HepG2 (cell line): ENCODE data around the gene CLRN3. TPM values are rescaled to one million over a fixed set of nuclear protein-coding genes. Genes with fewer than 3 reads are reported as not detected.

Experiments
- ELF3 ChIP-seq: IDR thresholded peaks from 2 replicates; pipeline ENCODE4 v1.6.1; 2016; ENCODE audit warnings: missing genetic modification reagents, missing compliant biosample characterization
- HES4 ChIP-seq: sonication (generic); formaldehyde crosslinking; IDR thresholded peaks from 2 replicates; pipeline ENCODE4 v1.9.0; 2021; ENCODE audit warnings: mild to moderate bottlenecking, missing genetic modification reagents, borderline replicate concordance
- HMG20B ChIP-seq: conservative IDR thresholded peaks from 2 replicates; pipeline ENCODE4 v1.6.1; 2016; ENCODE audit warnings: missing genetic modification reagents, missing compliant biosample characterization
- HNRNPL ChIP-seq: fragments of 200-400 bp; formaldehyde crosslinking; IDR thresholded peaks from 2 replicates; pipeline ENCODE4 v1.6.1; 2017; ENCODE audit warnings: mild to moderate bottlenecking, low read depth, low read length
- HOXA9 ChIP-seq: sonication (generic); formaldehyde crosslinking; IDR thresholded peaks from 2 replicates; pipeline ENCODE4 v1.8.1; 2022; ENCODE audit warnings: missing genetic modification reagents, mild to moderate bottlenecking, moderate library complexity, borderline replicate concordance
- KLF6 ChIP-seq: IDR thresholded peaks from 2 replicates; pipeline ENCODE4 v1.8.0; 2016; ENCODE audit warnings: missing biosample characterization, missing genetic modification reagents
- MTF1 ChIP-seq: sonication (generic); formaldehyde crosslinking; IDR thresholded peaks from 2 replicates; pipeline ENCODE4 v1.5.0; 2020; ENCODE audit warnings: missing genetic modification reagents
- RBM22 ChIP-seq: fragments of 200-400 bp; formaldehyde crosslinking; optimal IDR thresholded peaks from 2 replicates; pipeline ENCODE3; 2017; ENCODE audit warnings: mild to moderate bottlenecking, low read length, moderate library complexity
- ZFP41 ChIP-seq: sonication (generic); formaldehyde crosslinking; IDR thresholded peaks from 2 replicates; pipeline ENCODE4 v1.4.0; 2020; ENCODE audit warnings: mild to moderate bottlenecking, missing genetic modification reagents, borderline replicate concordance
- ZNF225 ChIP-seq: sonication (generic); formaldehyde crosslinking; IDR thresholded peaks from 2 replicates; pipeline ENCODE4 v1.4.0; 2020; ENCODE audit warnings: mild to moderate bottlenecking, missing genetic modification reagents
- ZNF230 ChIP-seq: sonication (generic); formaldehyde crosslinking; IDR thresholded peaks from 2 replicates; pipeline ENCODE4 v1.4.0; 2020; ENCODE audit warnings: mild to moderate bottlenecking, missing genetic modification reagents
- ZNF232 ChIP-seq: sonication (generic); formaldehyde crosslinking; IDR thresholded peaks from 2 replicates; pipeline ENCODE4 v1.4.0; 2020; ENCODE audit warnings: missing genetic modification reagents, borderline replicate concordance
- polyA plus RNA-seq, 8 experiments: library from polyadenylated mRNA; depleted of rRNA in 3 of 8; stranded (reverse) in 7 of 8; unstranded in 1 of 8; fragments of >200 nt; fragmentation: Illumina TruSeq in 4 of 8; extraction: Trizol in 4 of 8; gene quantifications; 2 replicates each; pipeline versions ENCODE4 v1.2.1 to v1.2.3, GENCODE V29; 2011 to 2016; ENCODE audit warnings: low read depth in 4 of 8, missing spikeins in 1 of 8, mixed read lengths in 1 of 8; ENCODE audit not compliant: insufficient read depth in 1 of 8
- total RNA-seq, 5 experiments: library from RNA; depleted of rRNA; stranded (reverse); fragments of >200 nt; fragmentation: Illumina TruSeq; extraction: Trizol; gene quantifications; 2 replicates each; pipeline ENCODE4 v1.2.3, GENCODE V29; 2016; ENCODE audit warnings: low read depth in 1 of 5
- TF ChIP-seq, protein P1 (sequence below), 2 experiments: sonication (generic) in 1 of 2; formaldehyde crosslinking in 1 of 2; IDR thresholded peaks; 2 replicates each; pipeline versions ENCODE4 v1.6.1 to v1.9.0; 2014 to 2022; ENCODE audit warnings: antibody characterized with exemption in 1 of 2, borderline replicate concordance in 1 of 2, inconsistent platforms in 1 of 2, low read depth in 1 of 2, missing genetic modification reagents in 1 of 2
- TF ChIP-seq, protein P2 (sequence below): sonication (generic); formaldehyde crosslinking; IDR thresholded peaks from 2 replicates; pipeline ENCODE4 v1.8.1; 2023; ENCODE audit warnings: missing genetic modification reagents, mild to moderate bottlenecking, borderline replicate concordance
- TF ChIP-seq, protein P3 (sequence below): sonication (generic); formaldehyde crosslinking; IDR thresholded peaks from 2 replicates; pipeline ENCODE4 v1.5.0; 2020; ENCODE audit warnings: missing genetic modification reagents
- TF ChIP-seq, protein P4 (sequence below): sonication (generic); formaldehyde crosslinking; IDR thresholded peaks from 2 replicates; pipeline ENCODE4 v1.5.0; 2020; ENCODE audit warnings: missing genetic modification reagents

CLRN3 gene
- total and polyA plus RNA-seq, 2 of the 13 experiments (the other 11 are each of a cell fraction or from before 2014, with no cell fraction given): not detected

DNA sequence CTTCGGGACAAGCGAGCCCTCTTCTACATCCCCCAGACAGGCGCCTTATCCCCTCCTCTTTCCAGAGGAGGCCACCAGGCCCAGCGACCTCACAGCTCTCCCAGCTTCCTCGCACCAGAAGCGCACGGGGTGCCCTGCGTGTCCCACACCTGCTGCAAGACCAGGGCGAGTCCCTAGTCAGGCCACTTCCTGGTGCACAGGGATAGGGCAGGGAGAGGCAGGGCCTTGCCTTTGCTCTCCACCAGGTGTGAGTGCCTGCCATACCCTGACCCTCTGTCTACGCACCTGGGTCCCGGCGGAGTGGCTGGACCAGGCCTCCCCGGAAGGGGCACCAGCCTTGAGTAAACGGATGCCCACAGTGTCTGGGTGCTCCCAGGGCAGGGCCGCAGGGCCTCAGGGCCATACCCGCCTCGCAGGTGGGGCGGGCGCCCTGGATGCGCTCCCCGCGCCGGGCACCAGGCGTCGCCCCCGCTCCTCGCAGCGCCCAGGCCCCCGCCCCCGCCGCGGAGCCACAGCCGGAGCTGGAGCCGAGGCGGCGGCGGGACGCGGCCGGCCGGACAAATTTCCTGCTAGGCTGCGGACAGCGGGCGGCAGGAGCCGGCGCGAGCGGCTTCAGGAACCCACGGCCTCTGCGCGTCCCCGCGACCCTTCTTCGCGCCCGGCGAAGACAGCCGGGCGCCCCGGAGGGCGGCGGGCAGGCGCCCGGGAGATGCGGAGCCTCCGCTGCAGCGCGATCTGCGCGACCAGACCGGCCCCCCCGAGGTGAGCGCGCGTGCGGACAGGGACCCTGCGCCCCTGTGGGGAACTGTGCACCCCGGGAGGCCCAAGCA lies 14.0 kb upstream of the CLRN3 start, which contains the start of gene PTPRE (continued):
- TF ChIP-seq, protein P1, sequence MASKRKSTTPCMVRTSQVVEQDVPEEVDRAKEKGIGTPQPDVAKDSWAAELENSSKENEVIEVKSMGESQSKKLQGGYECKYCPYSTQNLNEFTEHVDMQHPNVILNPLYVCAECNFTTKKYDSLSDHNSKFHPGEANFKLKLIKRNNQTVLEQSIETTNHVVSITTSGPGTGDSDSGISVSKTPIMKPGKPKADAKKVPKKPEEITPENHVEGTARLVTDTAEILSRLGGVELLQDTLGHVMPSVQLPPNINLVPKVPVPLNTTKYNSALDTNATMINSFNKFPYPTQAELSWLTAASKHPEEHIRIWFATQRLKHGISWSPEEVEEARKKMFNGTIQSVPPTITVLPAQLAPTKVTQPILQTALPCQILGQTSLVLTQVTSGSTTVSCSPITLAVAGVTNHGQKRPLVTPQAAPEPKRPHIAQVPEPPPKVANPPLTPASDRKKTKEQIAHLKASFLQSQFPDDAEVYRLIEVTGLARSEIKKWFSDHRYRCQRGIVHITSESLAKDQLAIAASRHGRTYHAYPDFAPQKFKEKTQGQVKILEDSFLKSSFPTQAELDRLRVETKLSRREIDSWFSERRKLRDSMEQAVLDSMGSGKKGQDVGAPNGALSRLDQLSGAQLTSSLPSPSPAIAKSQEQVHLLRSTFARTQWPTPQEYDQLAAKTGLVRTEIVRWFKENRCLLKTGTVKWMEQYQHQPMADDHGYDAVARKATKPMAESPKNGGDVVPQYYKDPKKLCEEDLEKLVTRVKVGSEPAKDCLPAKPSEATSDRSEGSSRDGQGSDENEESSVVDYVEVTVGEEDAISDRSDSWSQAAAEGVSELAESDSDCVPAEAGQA (IDR thresholded peaks at IDR 0.05; ENCODE audit: low read depth): no peak
- TF ChIP-seq, protein P1 (CRISPR knock-in tag; IDR thresholded peaks at IDR 0.05; ENCODE audit: borderline replicate concordance): no peak
- TF ChIP-seq ZNF230: no peak
- TF ChIP-seq KLF6 (CRISPR knock-in tag): no peak
- no peak for TF ChIP-seq ELF3 (CRISPR knock-in tag)
- TF ChIP-seq ZNF225 (CRISPR knock-in tag): no peak
- no peak for TF ChIP-seq RBM22
- no peak for TF ChIP-seq MTF1
- no peak for TF ChIP-seq HNRNPL
- TF ChIP-seq ZFP41 (CRISPR knock-in tag): no peak
- TF ChIP-seq, protein P2, sequence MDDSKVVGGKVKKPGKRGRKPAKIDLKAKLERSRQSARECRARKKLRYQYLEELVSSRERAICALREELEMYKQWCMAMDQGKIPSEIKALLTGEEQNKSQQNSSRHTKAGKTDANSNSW (CRISPR knock-in tag): no peak
- no peak for TF ChIP-seq HES4 (CRISPR knock-in tag)
- no peak for TF ChIP-seq HMG20B (CRISPR knock-in tag)
- TF ChIP-seq, protein P3, sequence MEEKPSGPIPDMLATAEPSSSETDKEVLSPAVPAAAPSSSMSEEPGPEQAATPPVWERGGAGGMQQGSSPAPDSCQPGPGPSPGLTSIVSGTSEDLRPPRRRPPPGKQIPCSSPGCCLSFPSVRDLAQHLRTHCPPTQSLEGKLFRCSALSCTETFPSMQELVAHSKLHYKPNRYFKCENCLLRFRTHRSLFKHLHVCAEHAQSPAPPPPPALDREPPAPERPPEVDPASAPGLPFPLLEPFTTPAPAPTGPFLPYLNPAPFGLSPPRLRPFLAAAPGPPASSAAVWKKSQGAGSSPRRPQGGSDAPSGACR (CRISPR knock-in tag): no peak
- TF ChIP-seq, protein P4, sequence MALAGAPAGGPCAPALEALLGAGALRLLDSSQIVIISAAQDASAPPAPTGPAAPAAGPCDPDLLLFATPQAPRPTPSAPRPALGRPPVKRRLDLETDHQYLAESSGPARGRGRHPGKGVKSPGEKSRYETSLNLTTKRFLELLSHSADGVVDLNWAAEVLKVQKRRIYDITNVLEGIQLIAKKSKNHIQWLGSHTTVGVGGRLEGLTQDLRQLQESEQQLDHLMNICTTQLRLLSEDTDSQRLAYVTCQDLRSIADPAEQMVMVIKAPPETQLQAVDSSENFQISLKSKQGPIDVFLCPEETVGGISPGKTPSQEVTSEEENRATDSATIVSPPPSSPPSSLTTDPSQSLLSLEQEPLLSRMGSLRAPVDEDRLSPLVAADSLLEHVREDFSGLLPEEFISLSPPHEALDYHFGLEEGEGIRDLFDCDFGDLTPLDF (CRISPR knock-in tag): no peak
- TF ChIP-seq HOXA9: no peak
- no peak for TF ChIP-seq ZNF232
